Mesenteric fat pad (tissue), 1 donor: ENCODE data around the gene IL11RA. TPM values are rescaled to one million over a fixed set of nuclear protein-coding genes. Genes with fewer than 3 reads are reported as not detected.

Source experiments
- DNase-seq: peaks from one replicate; pipeline ENCODE4 v3.0.0-alpha.2; 2020; ENCODE audit warnings: low spot score
- long read RNA-seq: library from polyadenylated mRNA; unstranded; transcript quantifications from one replicate; pipeline ENCODE4 v2.0.0, GENCODE V29; 2020
- total RNA-seq: library from RNA; stranded (reverse); fragmentation: NEBNext Ultra II Directional; extraction: Animal tissue kit (Norgen Biotek cat#: 25700); gene quantifications from one replicate; pipeline ENCODE4 v1.2.1, GENCODE V29; 2021
- donor health status: DM: yes; HTN: yes; CAD: no.

Gene IL11RA
- total RNA-seq: 15.6 TPM
- long read RNA-seq, transcript IL11RA-202 (13 exons, 1,700 nt): major isoform, 20 of 46 reads
- long read RNA-seq, transcript IL11RA-201 (13 exons, 1,728 nt): minor isoform, 5 of 46 reads
- long read RNA-seq, partial matches to known transcripts: 7 of 46 reads
- long read RNA-seq, other reads (novel, unspliced or antisense): 14 of 46 reads

GRCh38 chr9:34651876-34652601 is at the start of gene IL11RA:
Gene IL11RA, plus strand, starts transcription at chr9:34652185. Its CDS starts 3,033 bp downstream, at chr9:34655218.
- peak; percentile 94 for DNase-seq

- no peak for DNase-seq
These were observed 48.3 kb upstream of the IL11RA start for GRCh38 chr9:34603610-34604231.

- no peak for DNase-seq
These were observed 45.8 kb upstream of the IL11RA start for GRCh38 chr9:34606190-34606589.

- no peak for DNase-seq
These were observed 45.1 kb upstream of the IL11RA start for GRCh38 chr9:34606905-34607304.

GRCh38 chr9:34607331-34607730 is 44.7 kb upstream of the IL11RA start:
- DNase-seq: no peak

GRCh38 chr9:34610434-34611206 is 41.4 kb upstream of the IL11RA start:
- DNase-seq: no peak

- DNase-seq: no peak
These were observed 40.7 kb upstream of the IL11RA start for GRCh38 chr9:34611251-34611810.

- DNase-seq: no peak
These were observed 39.9 kb upstream of the IL11RA start, which contains the start of gene RPP25L for GRCh38 chr9:34611811-34612787. Gene RPP25L, minus strand, starts transcription at chr9:34612097. Its CDS starts 801 bp downstream, at chr9:34611296.

GRCh38 chr9:34612788-34613390 is 39.1 kb upstream of the IL11RA start:
- no peak for DNase-seq

GRCh38 chr9:34615132-34615531 is 36.9 kb upstream of the IL11RA start:
- no peak for DNase-seq

GRCh38 chr9:34620061-34620994 is 31.7 kb upstream of the IL11RA start, which contains the start of gene DCTN3:
Gene DCTN3, minus strand, starts transcription at chr9:34620495. Its CDS starts 31 bp downstream, at chr9:34620464.
- peak; percentile 95 for DNase-seq

GRCh38 chr9:34623374-34624235 is 28.4 kb upstream of the IL11RA start:
- no peak for DNase-seq

GRCh38 chr9:34624475-34625185 is 27.4 kb upstream of the IL11RA start:
- DNase-seq: no peak

GRCh38 chr9:34625186-34625486 is 26.8 kb upstream of the IL11RA start:
- no peak for DNase-seq

- no peak for DNase-seq
These were observed 24.0 kb upstream of the IL11RA start for GRCh38 chr9:34627716-34628655.
